Natural killer cell (primary cell): ENCODE data around the gene CLDN19. TPM values are rescaled to one million over a fixed set of nuclear protein-coding genes. Genes with fewer than 3 reads are reported as not detected.

Experiments
- ATAC-seq, 3 donors: fragments of 150-1000 bp in 2 of 3; fragments of 200-7000 bp in 1 of 3; cut with Tn5 transposase; 1 replicate in 1 of 3; 2 replicates in 2 of 3; pipeline ENCODE4 v1.10.0; 2021; ENCODE audit warnings: mild to moderate bottlenecking in 2 of 3, moderate library complexity in 2 of 3
- DNase-seq, 2 donors: peaks; one replicate each; pipeline versions ENCODE4 v3.0.0 to v3.0.0-alpha.2; 2013 to 2021; ENCODE audit warnings: mixed read lengths in 1 of 2
- H3K27ac ChIP-seq: one replicate; pipeline ENCODE4 v1.5.1; 2013; ENCODE audit warnings: mild to moderate bottlenecking, low read length
- H3K27me3 ChIP-seq: one replicate; pipeline ENCODE4 v1.6.1; 2013; ENCODE audit warnings: low read length; ENCODE audit not compliant: control insufficient read depth, insufficient read depth
- H3K36me3 ChIP-seq: one replicate; pipeline ENCODE4 v1.6.1; 2013; ENCODE audit warnings: low read length; ENCODE audit not compliant: control insufficient read depth, insufficient read depth
- H3K4me1 ChIP-seq: one replicate; pipeline ENCODE4 v1.6.1; 2013; ENCODE audit warnings: low read length; ENCODE audit not compliant: control insufficient read depth, insufficient read depth
- H3K4me3 ChIP-seq: one replicate; pipeline ENCODE4 v1.5.1; 2013; ENCODE audit warnings: low read length
- H3K9me3 ChIP-seq: one replicate; pipeline ENCODE4 v1.6.1; 2013; ENCODE audit warnings: low read length; ENCODE audit not compliant: control insufficient read depth, insufficient read depth
- H3K27ac Mint-ChIP-seq, 2 donors: one replicate each; pipeline ENCODE4 v1.8.0; 2022; ENCODE audit warnings: mild to moderate bottlenecking in 2 of 2, mixed read lengths in 2 of 2, moderate library complexity in 1 of 2
- H3K27me3 Mint-ChIP-seq, 2 donors: one replicate each; pipeline ENCODE4 v1.8.0; 2022; ENCODE audit warnings: low read depth in 2 of 2, mixed read lengths in 2 of 2
- H3K36me3 Mint-ChIP-seq: one replicate; pipeline ENCODE4 v1.8.0; 2022; ENCODE audit warnings: mixed read lengths
- H3K4me1 Mint-ChIP-seq, 2 donors: one replicate each; pipeline ENCODE4 v1.8.0; 2022; ENCODE audit warnings: mixed read lengths in 2 of 2
- H3K4me3 Mint-ChIP-seq: one replicate; pipeline ENCODE4 v1.8.0; 2022; ENCODE audit warnings: mild to moderate bottlenecking, moderate library complexity, mixed read lengths
- H3K9me3 Mint-ChIP-seq, 2 donors: one replicate each; pipeline ENCODE4 v1.8.0; 2022; ENCODE audit warnings: mixed read lengths in 2 of 2
- CTCF ChIP-seq: fragments of 200-600 bp; IDR thresholded peaks from one replicate; pipeline ENCODE4 v1.8.0; 2022; ENCODE audit warnings: antibody characterized with exemption
- WGBS: methylation state at CpG from one replicate; pipeline ENCODE4 v1.1.7; 2013; ENCODE audit warnings: missing lambda C conversion rate; ENCODE audit not compliant: insufficient coverage; 5-methylcytosine and 5-hydroxymethylcytosine counted together
- intact Hi-C: fragments of 100-400 bp; cut with micrococcal nuclease; formaldehyde crosslinking; loops from one replicate; pipeline ENCODE4 v1.14.2; 2022
- total RNA-seq, 4 donors: library from RNA; stranded (reverse); fragments of 120-200 nt in 1 of 4; gene quantifications; one replicate each; pipeline versions ENCODE4 v1.2.3 to v1.2.4, GENCODE V29; 2013 to 2022

CLDN19 gene
- total RNA-seq, 3 donors from 2014 or later (not counting 1 experiment from before 2014, with no cell fraction given): not detected

GRCh38 chr1:42765269-42765668 lies 25.2 kb upstream of the CLDN19 start:
- no peaks in the 10 kb centered on the region for H3K9me3 Mint-ChIP-seq
- no peaks in the 10 kb centered on the region for H3K36me3 ChIP-seq
- intact Hi-C loops: loop anchor here (5.0 kb wide), 1 partner anchor 83 kb away; the partner anchor contains the start of gene YBX1

GRCh38 chr1:42762269-42762668 lies 22.2 kb upstream of the CLDN19 start:
- Mint-ChIP-seq H3K4me3 (no peak overlapping the region), H3K9me3 (no peaks in the 10 kb centered on the region), H3K4me1 (peaks cover under 1 to 5% of the 10 kb centered on the region in 2 donors), H3K27me3 (no peaks in the 10 kb centered on the region), H3K27ac (no peak overlapping the region), H3K36me3 (peaks cover 1% of the 10 kb centered on the region)
- H3K9me3 ChIP-seq: no peaks in the 10 kb centered on the region
- H3K4me3 ChIP-seq: no peak overlapping the region
- no peak for TF ChIP-seq CTCF
- no peak for ATAC-seq
- DNase-seq: no peak
- WGBS: 61% methylated on average over 5 of the region's 5 CpGs
- intact Hi-C loops: no loop called here
- H3K4me1 ChIP-seq: peaks cover 15% of the 10 kb centered on the region
- H3K27ac ChIP-seq: no peak overlapping the region
- peaks cover 20% of the 10 kb centered on the region for H3K36me3 ChIP-seq
- no peaks in the 10 kb centered on the region for H3K27me3 ChIP-seq

More at GRCh38 chr1:42765269-42765668, 25.2 kb upstream of the CLDN19 start:
- DNase-seq: no peak
- H3K36me3 Mint-ChIP-seq: no peaks in the 10 kb centered on the region
- H3K4me1 Mint-ChIP-seq: peaks cover 9 to 21% of the 10 kb centered on the region in 2 donors
- Histone ChIP-seq H3K9me3 (no peaks in the 10 kb centered on the region), H3K4me1 (peaks cover 18% of the 10 kb centered on the region), H3K27ac (no peak overlapping the region), H3K27me3 (no peaks in the 10 kb centered on the region), H3K4me3 (no peak overlapping the region)
- H3K27me3 Mint-ChIP-seq: no peaks in the 10 kb centered on the region
- no peak overlapping the region for H3K4me3 Mint-ChIP-seq
- no peak overlapping the region for H3K27ac Mint-ChIP-seq
- WGBS: 73% methylated on average over 6 of the region's 7 CpGs
- ATAC-seq: no peak
- no peak for TF ChIP-seq CTCF

GRCh38 chr1:42761567-42761966 lies 21.5 kb upstream of the CLDN19 start:
- Histone ChIP-seq H3K36me3 (peaks cover 25% of the 10 kb centered on the region), H3K27me3 (no peaks in the 10 kb centered on the region), H3K4me1 (peaks cover 15% of the 10 kb centered on the region), H3K9me3 (no peaks in the 10 kb centered on the region), H3K4me3 (no peak overlapping the region), H3K27ac (no peak overlapping the region)
- peaks cover 5 to 7% of the 10 kb centered on the region in 2 donors for H3K4me1 Mint-ChIP-seq
- no peak overlapping the region for H3K4me3 Mint-ChIP-seq
- no peaks in the 10 kb centered on the region for H3K9me3 Mint-ChIP-seq
- 100% methylated on average over 3 of the region's 4 CpGs for WGBS
- ATAC-seq (no peak), DNase-seq (no peak)
- no peak for TF ChIP-seq CTCF
- H3K36me3 Mint-ChIP-seq: peaks cover 6% of the 10 kb centered on the region
- intact Hi-C loops: no loop called here
- H3K27me3 Mint-ChIP-seq: no peaks in the 10 kb centered on the region
- no peak overlapping the region for H3K27ac Mint-ChIP-seq

GRCh38 chr1:42759114-42759513 lies 19.1 kb upstream of the CLDN19 start:
- Mint-ChIP-seq H3K36me3 (peaks cover 20% of the 10 kb centered on the region), H3K27me3 (no peaks in the 10 kb centered on the region), H3K4me3 (no peak overlapping the region), H3K27ac (no peak overlapping the region), H3K9me3 (no peaks in the 10 kb centered on the region), H3K4me1 (peaks cover 5 to 13% of the 10 kb centered on the region in 2 donors)
- Histone ChIP-seq H3K27ac (no peak overlapping the region), H3K4me3 (no peak overlapping the region), H3K9me3 (no peaks in the 10 kb centered on the region), H3K27me3 (no peaks in the 10 kb centered on the region), H3K36me3 (peaks cover 45% of the 10 kb centered on the region), H3K4me1 (no peaks in the 10 kb centered on the region)
- 71% methylated on average over 9 of the region's 9 CpGs for WGBS
- intact Hi-C loops: no loop called here
- TF ChIP-seq CTCF: no peak
- ATAC-seq: no peak
- no peak for DNase-seq
